PFSK-1 (cell line): Measurements from ENCODE around the gene MCRIP2.

Source experiments
- FOXP2 ChIP-seq: optimal IDR thresholded peaks from 2 replicates; pipeline ENCODE3; 2011; ENCODE audit warnings: borderline replicate concordance, control low read depth, inconsistent platforms; ENCODE audit not compliant: insufficient read depth; ENCODE audit errors: extremely low read length, extremely low read depth
- POLR2AphosphoS5 ChIP-seq: IDR thresholded peaks from 2 replicates; pipeline ENCODE4 v1.6.1; 2012; ENCODE audit warnings: low read depth, mild to moderate bottlenecking, control low read depth, low read length, moderate library complexity
- SIN3A ChIP-seq: IDR thresholded peaks from 2 replicates; pipeline ENCODE4 v1.6.1; 2012; ENCODE audit warnings: mild to moderate bottlenecking, low read length, moderate library complexity, borderline replicate concordance; ENCODE audit not compliant: insufficient read depth
- TAF1 ChIP-seq: IDR thresholded peaks from 2 replicates; pipeline ENCODE4 v1.6.1; 2012; ENCODE audit warnings: low read length, control low read depth, borderline replicate concordance; ENCODE audit not compliant: insufficient read depth
- TF ChIP-seq, protein P1 (sequence below), 2 experiments: IDR thresholded peaks; 2 replicates each; pipeline versions ENCODE4 v1.6.1 to v1.8.0; 2011 to 2012; ENCODE audit warnings: low read depth in 2 of 2, low read length in 2 of 2, control low read depth in 1 of 2, inconsistent platforms in 1 of 2, mild to moderate bottlenecking in 1 of 2, moderate library complexity in 1 of 2; ENCODE audit not compliant: insufficient read depth in 1 of 2

DNA sequence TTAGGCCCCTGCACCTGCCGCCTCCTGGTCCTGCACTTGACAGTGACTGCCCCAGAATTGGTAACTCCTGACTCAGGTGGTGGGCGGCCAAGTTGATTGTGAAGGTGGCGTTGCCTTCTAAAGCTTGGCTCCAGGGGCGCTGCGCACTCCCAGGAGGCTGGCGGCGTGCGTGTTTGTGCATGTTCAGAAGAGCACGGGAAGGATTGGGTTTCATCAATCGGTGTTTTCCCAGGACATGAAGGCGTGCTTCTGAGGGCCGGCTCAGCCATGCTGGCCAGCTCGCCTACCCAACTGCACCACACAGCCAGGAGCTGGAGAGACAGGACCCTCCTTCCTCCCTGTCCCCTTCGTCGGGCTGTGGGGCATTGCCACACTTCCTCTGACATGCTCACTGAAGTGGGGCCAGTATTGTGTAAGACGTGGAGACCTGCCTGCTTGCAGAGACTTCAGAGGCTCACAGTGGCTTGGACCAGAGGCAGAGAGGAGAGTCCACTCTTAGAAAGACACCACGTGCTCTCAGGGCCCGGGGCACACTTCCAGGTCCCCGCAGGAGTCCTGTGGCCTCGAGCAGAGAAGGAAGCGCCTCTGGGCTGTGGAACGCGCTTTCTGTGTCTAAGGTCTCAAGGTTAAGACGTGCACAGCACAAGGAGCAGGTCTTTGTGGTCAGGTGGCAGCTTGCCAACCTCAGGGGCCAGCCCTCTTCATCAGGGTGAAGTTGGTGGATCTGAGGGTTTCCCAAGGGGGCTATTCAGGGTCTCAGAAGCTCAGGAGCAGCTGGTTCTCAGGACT, 48.9 kb upstream of the MCRIP2 start:
- TF ChIP-seq TAF1, result no peak
- TF ChIP-seq, protein P1, sequence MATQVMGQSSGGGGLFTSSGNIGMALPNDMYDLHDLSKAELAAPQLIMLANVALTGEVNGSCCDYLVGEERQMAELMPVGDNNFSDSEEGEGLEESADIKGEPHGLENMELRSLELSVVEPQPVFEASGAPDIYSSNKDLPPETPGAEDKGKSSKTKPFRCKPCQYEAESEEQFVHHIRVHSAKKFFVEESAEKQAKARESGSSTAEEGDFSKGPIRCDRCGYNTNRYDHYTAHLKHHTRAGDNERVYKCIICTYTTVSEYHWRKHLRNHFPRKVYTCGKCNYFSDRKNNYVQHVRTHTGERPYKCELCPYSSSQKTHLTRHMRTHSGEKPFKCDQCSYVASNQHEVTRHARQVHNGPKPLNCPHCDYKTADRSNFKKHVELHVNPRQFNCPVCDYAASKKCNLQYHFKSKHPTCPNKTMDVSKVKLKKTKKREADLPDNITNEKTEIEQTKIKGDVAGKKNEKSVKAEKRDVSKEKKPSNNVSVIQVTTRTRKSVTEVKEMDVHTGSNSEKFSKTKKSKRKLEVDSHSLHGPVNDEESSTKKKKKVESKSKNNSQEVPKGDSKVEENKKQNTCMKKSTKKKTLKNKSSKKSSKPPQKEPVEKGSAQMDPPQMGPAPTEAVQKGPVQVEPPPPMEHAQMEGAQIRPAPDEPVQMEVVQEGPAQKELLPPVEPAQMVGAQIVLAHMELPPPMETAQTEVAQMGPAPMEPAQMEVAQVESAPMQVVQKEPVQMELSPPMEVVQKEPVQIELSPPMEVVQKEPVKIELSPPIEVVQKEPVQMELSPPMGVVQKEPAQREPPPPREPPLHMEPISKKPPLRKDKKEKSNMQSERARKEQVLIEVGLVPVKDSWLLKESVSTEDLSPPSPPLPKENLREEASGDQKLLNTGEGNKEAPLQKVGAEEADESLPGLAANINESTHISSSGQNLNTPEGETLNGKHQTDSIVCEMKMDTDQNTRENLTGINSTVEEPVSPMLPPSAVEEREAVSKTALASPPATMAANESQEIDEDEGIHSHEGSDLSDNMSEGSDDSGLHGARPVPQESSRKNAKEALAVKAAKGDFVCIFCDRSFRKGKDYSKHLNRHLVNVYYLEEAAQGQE (IDR thresholded peaks at IDR 0.05; ENCODE audit: insufficient read depth in 1 of 2, low read depth in 2 of 2, low read length in 2 of 2), result no peak
- TF ChIP-seq POLR2AphosphoS5, result no peak
- no peak for TF ChIP-seq FOXP2
- TF ChIP-seq SIN3A, result no peak
